Sigmoid colon (tissue), 7 donors: ENCODE data around the gene EPN2. TPM values are rescaled to one million over a fixed set of nuclear protein-coding genes. Genes with fewer than 3 reads are reported as not detected.

Experiments
- DNase-seq: peaks from one replicate; pipeline ENCODE4 v3.0.0-alpha.2; 2019
- H3K27ac ChIP-seq, 4 donors: fragments of 200-600 bp; sonication (generic); one replicate each; pipeline ENCODE4 v1.5.1; 2016 to 2019; ENCODE audit warnings: mild to moderate bottlenecking in 1 of 4
- H3K27me3 ChIP-seq, 3 donors: fragments of 200-600 bp; sonication (generic); one replicate each; pipeline ENCODE4 v1.5.1; 2019; ENCODE audit warnings: mild to moderate bottlenecking in 1 of 3
- H3K36me3 ChIP-seq, 4 donors: fragments of 200-600 bp; sonication (generic); one replicate each; pipeline ENCODE4 v1.5.1; 2016 to 2019
- H3K4me1 ChIP-seq, 4 donors: fragments of 200-600 bp; sonication (generic); one replicate each; pipeline ENCODE4 v1.5.1; 2017 to 2019
- H3K4me3 ChIP-seq, 4 donors: fragments of 200-600 bp; sonication (generic); one replicate each; pipeline ENCODE4 v1.5.1; 2017 to 2019; ENCODE audit warnings: mild to moderate bottlenecking in 2 of 4, moderate library complexity in 1 of 4
- H3K9me3 ChIP-seq, 4 donors: fragments of 200-600 bp in 3 of 4; sonication (generic) in 3 of 4; one replicate each; pipeline versions ENCODE4 v1.5.1 to v1.6.1; 2013 to 2019
- CTCF ChIP-seq, 4 experiments: fragments of 450-650 bp in 3 of 4; fragments of 200-600 bp in 1 of 4; IDR thresholded peaks; one replicate each; pipeline ENCODE4 v1.5.1; 2016 to 2019; ENCODE audit warnings: antibody characterized with exemption in 4 of 4, mild to moderate bottlenecking in 3 of 4, moderate library complexity in 2 of 4
- EP300 ChIP-seq, 4 donors: sonication (generic); formaldehyde crosslinking; IDR thresholded peaks; one replicate each; pipeline ENCODE4 v1.6.1; 2017; ENCODE audit warnings: antibody characterized with exemption in 4 of 4
- POLR2A ChIP-seq, 2 donors: fragments of 450-650 bp; IDR thresholded peaks; one replicate each; pipeline ENCODE4 v1.6.1; 2016; ENCODE audit warnings: antibody characterized with exemption in 2 of 2, mild to moderate bottlenecking in 2 of 2, moderate library complexity in 2 of 2
- POLR2AphosphoS5 ChIP-seq, 4 donors: sonication (generic); formaldehyde crosslinking; IDR thresholded peaks; one replicate each; pipeline ENCODE4 v1.6.1; 2017; ENCODE audit warnings: antibody characterized with exemption in 4 of 4
- WGBS, 2 donors: extraction: QIAGEN DNeasy Blood & Tissue Kit; methylation state at CpG; one replicate each; pipeline ENCODE4 v1.1.7; 2013; 5-methylcytosine and 5-hydroxymethylcytosine counted together
- intact Hi-C: fragments of 100-400 bp; cut with DNase I; formaldehyde crosslinking; loops from one replicate; pipeline ENCODE4 v1.15.1; 2023
- polyA plus RNA-seq, 3 donors: library from polyadenylated mRNA; stranded (reverse); fragments of 200-250 nt; gene quantifications; one replicate each; pipeline ENCODE4 v1.2.3, GENCODE V29; 2013
- total RNA-seq, 4 donors: library from RNA; depleted of rRNA; stranded (reverse); fragments of >200 nt; gene quantifications; one replicate each; pipeline ENCODE4 v1.1.0, GENCODE V29; 2016
- donor health status: healthy with polysubstance abuse.
- donor health status: Bipolar disorder and iron deficiency.
- donor health status: healthy.

The EPN2 gene
- total and polyA plus RNA-seq, 7 donors: 12.0 to 55.4 (median 31.7) TPM

- Histone ChIP-seq H3K27me3 (no peaks in the 10 kb centered on the region), H3K4me3 (no peak overlapping the region), H3K27ac (no peak overlapping the region), H3K36me3 (peaks cover 0 to 16% (median under 1%) of the 10 kb centered on the region in 4 donors), H3K4me1 (peaks cover 0 to 10% (median 6%) of the 10 kb centered on the region in 4 donors), H3K9me3 (no peaks in the 10 kb centered on the region)
- TF ChIP-seq EP300 (IDR thresholded peaks at IDR 0.05) (no peak), POLR2A (IDR thresholded peaks at IDR 0.05) (no peak), CTCF (IDR thresholded peaks at IDR 0.05) (no peak), POLR2AphosphoS5 (IDR thresholded peaks at IDR 0.05) (no peak)
- peak; percentile 28 for DNase-seq
- intact Hi-C loops: no loop called here
- WGBS, 2 donors: 96 to 97% methylated on average over 1 of the region's 1 CpG
Observed at GRCh38 chr17:19322861-19323260, 85.7 kb downstream of the EPN2 start.

- Histone ChIP-seq H3K9me3 (no peaks in the 10 kb centered on the region), H3K4me3 (no peak overlapping the region), H3K36me3 (peaks cover 0 to 36% (median 0%) of the 10 kb centered on the region in 4 donors), H3K4me1 (peaks cover 0 to 10% (median 6%) of the 10 kb centered on the region in 4 donors), H3K27ac (no peak overlapping the region), H3K27me3 (no peaks in the 10 kb centered on the region)
- no peak for TF ChIP-seq POLR2A (IDR thresholded peaks at IDR 0.05)
- no peak for TF ChIP-seq CTCF (IDR thresholded peaks at IDR 0.05)
- no peak for TF ChIP-seq POLR2AphosphoS5 (IDR thresholded peaks at IDR 0.05)
- no peak for TF ChIP-seq EP300 (IDR thresholded peaks at IDR 0.05)
- intact Hi-C loops: no loop called here
- no peak for DNase-seq
Observed at GRCh38 chr17:19325542-19325941, 88.4 kb downstream of the EPN2 start.

GRCh38 chr17:19327031-19327783 lies 90.0 kb downstream of the EPN2 start:
- WGBS, 2 donors: 93% methylated on average over 14 of the region's 14 CpGs
- DNase-seq: peak; percentile 49

GRCh38 chr17:19328441-19329061 lies 91.4 kb downstream of the EPN2 start:
- Histone ChIP-seq H3K4me1 (peaks cover 0 to 31% (median 9%) of the 10 kb centered on the region in 4 donors), H3K27me3 (no peaks in the 10 kb centered on the region), H3K4me3 (no peak overlapping the region), H3K9me3 (no peaks in the 10 kb centered on the region), H3K27ac (no peak overlapping the region), H3K36me3 (peaks cover 0 to 28% (median 0%) of the 10 kb centered on the region in 4 donors)
- WGBS, 2 donors: 95 to 96% methylated on average over 10 of the region's 10 CpGs
- peak; percentile 40 for DNase-seq
- intact Hi-C loops: no loop called here
- TF ChIP-seq CTCF (IDR thresholded peaks at IDR 0.05): no peak
- TF ChIP-seq POLR2AphosphoS5 (IDR thresholded peaks at IDR 0.05): no peak
- TF ChIP-seq POLR2A (IDR thresholded peaks at IDR 0.05): no peak
- TF ChIP-seq EP300 (IDR thresholded peaks at IDR 0.05): no peak

More at GRCh38 chr17:19327031-19327783, 90.0 kb downstream of the EPN2 start:
- Histone ChIP-seq H3K4me3 (no peak overlapping the region), H3K4me1 (peaks cover 0 to 27% (median 9%) of the 10 kb centered on the region in 4 donors), H3K27me3 (no peaks in the 10 kb centered on the region), H3K27ac (peak overlapping the region in 1 of 4 donors; percentile 32), H3K36me3 (peaks cover 0 to 27% (median 0%) of the 10 kb centered on the region in 4 donors), H3K9me3 (no peaks in the 10 kb centered on the region)
- intact Hi-C loops: no loop called here
- TF ChIP-seq POLR2AphosphoS5 (IDR thresholded peaks at IDR 0.05): no peak
- TF ChIP-seq POLR2A (IDR thresholded peaks at IDR 0.05): no peak
- TF ChIP-seq EP300 (IDR thresholded peaks at IDR 0.05): no peak
- no peak for TF ChIP-seq CTCF (IDR thresholded peaks at IDR 0.05)
